ENCODE data around the gene GARIN5A. TPM values are rescaled to one million over a fixed set of nuclear protein-coding genes. Genes with fewer than 3 reads are reported as not detected.

Gene GARIN5A
- total RNA-seq, 2 experiments from 2014 or later = 0.59 to 0.63 TPM

DNA sequence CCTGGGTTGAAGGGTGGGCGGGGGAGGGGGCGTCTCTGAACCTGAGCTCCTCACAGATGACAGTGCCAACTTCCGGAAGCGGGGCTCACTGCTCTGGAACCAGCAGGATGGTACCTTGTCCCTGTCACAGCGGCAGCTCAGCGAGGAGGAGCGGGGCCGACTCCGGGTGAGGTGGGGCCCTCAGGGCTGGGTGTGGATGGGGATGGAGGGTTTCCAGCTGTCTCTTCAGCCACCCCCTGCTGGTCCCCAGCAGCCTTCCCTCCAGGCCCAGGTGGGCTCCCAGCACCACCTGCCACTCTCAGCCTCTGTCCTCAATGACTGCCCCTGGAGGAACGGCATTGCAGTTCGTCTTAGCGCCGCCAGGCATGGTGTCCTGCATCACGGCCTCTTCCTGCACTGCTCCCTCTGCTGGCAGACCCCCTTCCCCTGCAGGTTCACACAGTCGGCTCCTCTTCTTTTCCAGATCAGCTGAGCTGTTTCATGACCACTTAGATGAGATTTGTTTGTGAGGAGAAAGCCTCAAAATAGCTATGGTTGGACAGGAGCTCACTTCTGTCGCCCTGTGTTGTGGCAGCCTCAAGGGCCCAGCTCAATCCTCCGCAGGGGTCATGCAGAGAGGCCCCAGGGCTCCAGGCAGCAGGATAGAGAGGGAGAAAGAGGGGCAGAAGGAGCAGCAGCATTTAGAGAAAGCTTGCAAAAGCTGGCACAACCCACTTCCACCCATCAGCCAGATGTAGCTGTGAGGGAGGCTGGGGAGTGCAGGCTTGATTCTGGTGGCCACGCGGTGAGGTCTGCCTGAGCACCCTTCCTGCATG lies 2.5 kb upstream of the GARIN5A start:
- no peak overlapping the region for H3K4me3 ChIP-seq (ENCODE audit: low read depth, low read length, poor library complexity, severe bottlenecking)
- no peaks in the 10 kb centered on the region for H4K20me1 ChIP-seq (ENCODE audit: insufficient read depth, low read length)
- H3K36me3 ChIP-seq (ENCODE audit: insufficient read depth, low read length) = peaks cover 66% of the 10 kb centered on the region
- H3K9me3 ChIP-seq (ENCODE audit: low read length) = peaks cover 12% of the 10 kb centered on the region
- H2AFZ ChIP-seq (ENCODE audit: low read length) = no peak overlapping the region
- peaks cover 10% of the 10 kb centered on the region for H3K4me1 ChIP-seq (ENCODE audit: insufficient read depth, low read length, poor library complexity, severe bottlenecking)
- peak; percentile 23 for DNase-seq (ENCODE audit: low spot score)
- TF ChIP-seq, protein P1, sequence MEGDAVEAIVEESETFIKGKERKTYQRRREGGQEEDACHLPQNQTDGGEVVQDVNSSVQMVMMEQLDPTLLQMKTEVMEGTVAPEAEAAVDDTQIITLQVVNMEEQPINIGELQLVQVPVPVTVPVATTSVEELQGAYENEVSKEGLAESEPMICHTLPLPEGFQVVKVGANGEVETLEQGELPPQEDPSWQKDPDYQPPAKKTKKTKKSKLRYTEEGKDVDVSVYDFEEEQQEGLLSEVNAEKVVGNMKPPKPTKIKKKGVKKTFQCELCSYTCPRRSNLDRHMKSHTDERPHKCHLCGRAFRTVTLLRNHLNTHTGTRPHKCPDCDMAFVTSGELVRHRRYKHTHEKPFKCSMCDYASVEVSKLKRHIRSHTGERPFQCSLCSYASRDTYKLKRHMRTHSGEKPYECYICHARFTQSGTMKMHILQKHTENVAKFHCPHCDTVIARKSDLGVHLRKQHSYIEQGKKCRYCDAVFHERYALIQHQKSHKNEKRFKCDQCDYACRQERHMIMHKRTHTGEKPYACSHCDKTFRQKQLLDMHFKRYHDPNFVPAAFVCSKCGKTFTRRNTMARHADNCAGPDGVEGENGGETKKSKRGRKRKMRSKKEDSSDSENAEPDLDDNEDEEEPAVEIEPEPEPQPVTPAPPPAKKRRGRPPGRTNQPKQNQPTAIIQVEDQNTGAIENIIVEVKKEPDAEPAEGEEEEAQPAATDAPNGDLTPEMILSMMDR (conservative IDR thresholded peaks at IDR 0.05; ENCODE audit: low read length) = peak; percentile 74
- TF ChIP-seq EZH2phosphoT487 (IDR thresholded peaks at IDR 0.05; ENCODE audit: borderline replicate concordance, low read depth, low read length) = no peak
- H3K4me2 ChIP-seq (ENCODE audit: low read length) = no peak overlapping the region
- ChIA-PET POLR2A (no interaction called here), CTCF (ENCODE audit: unreplicated experiment) (no interaction called here)
- H3K9me2 ChIP-seq (ENCODE audit: insufficient read depth, low read length) = no peaks in the 10 kb centered on the region
- no peak overlapping the region for H3K27ac ChIP-seq (ENCODE audit: low read depth, low read length, poor library complexity, severe bottlenecking)
- no TSS peak for BruUV-seq (replicated peaks)
- peaks cover 22% of the 10 kb centered on the region for H3K79me2 ChIP-seq (ENCODE audit: insufficient read depth, low read depth, low read length)
- intact Hi-C loops (cut with micrococcal nuclease; ENCODE audit: unreplicated experiment) = no loop called here

DNA sequence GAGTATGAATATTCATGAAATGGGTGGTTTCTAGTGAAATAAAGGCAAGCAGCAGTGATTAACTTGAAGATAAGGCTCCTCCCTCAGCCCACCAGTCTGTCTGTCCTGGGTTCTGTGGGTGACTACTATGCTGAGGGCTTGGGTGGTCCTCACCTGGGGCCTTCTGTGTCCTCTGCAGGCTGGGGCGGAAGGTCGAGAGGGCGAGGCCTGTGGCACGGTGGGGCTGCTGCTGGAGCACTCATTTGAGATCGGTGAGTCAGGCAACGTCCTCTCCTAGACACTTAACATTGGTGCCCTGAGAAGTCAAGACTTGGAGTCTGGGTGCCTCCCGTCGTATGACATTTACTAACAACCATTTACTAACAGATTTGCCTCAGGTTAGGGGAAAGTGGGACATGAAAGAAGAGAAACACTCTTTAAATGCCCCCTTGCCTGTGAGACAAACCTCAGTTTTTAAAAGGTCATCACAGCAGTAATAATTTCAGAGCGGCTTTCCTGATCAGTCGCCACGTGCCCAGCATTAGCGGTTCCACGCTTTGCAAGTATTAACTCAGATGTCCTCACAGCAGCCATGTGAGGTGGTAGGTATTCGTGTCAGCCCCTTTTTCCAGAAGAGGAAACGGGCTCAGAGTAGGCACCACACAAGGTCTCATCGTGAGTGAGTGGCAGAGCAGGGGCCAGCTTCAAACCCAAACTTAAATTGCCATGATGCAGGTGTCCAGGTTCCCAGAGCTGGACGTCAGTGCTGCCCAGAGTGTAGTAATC lies 1.3 kb upstream of the GARIN5A start:
- no peak for TF ChIP-seq EZH2phosphoT487 (IDR thresholded peaks at IDR 0.05; ENCODE audit: borderline replicate concordance, low read depth, low read length)
- TF ChIP-seq, protein P1 (conservative IDR thresholded peaks at IDR 0.05; ENCODE audit: low read length) = no peak
- peaks cover 12% of the 10 kb centered on the region for H3K9me3 ChIP-seq (ENCODE audit: low read length)
- peaks cover 55% of the 10 kb centered on the region for H3K36me3 ChIP-seq (ENCODE audit: insufficient read depth, low read length)
- ChIA-PET CTCF (ENCODE audit: unreplicated experiment) (no interaction called here), POLR2A (no interaction called here)
- H2AFZ ChIP-seq (ENCODE audit: low read length) = no peak overlapping the region
- H3K9me2 ChIP-seq (ENCODE audit: insufficient read depth, low read length) = no peaks in the 10 kb centered on the region
- peaks cover 22% of the 10 kb centered on the region for H3K79me2 ChIP-seq (ENCODE audit: insufficient read depth, low read depth, low read length)
- no peak for DNase-seq (ENCODE audit: low spot score)
- H3K4me1 ChIP-seq (ENCODE audit: insufficient read depth, low read length, poor library complexity, severe bottlenecking) = peaks cover 10% of the 10 kb centered on the region
- intact Hi-C loops (cut with micrococcal nuclease; ENCODE audit: unreplicated experiment) = no loop called here
- peak overlapping the region; percentile 77 for H3K4me2 ChIP-seq (ENCODE audit: low read length)
- no TSS peak for BruUV-seq (replicated peaks)
- H3K27ac ChIP-seq (ENCODE audit: low read depth, low read length, poor library complexity, severe bottlenecking) = no peak overlapping the region
- peak overlapping the region; percentile 98 for H3K4me3 ChIP-seq (ENCODE audit: low read depth, low read length, poor library complexity, severe bottlenecking)
- H4K20me1 ChIP-seq (ENCODE audit: insufficient read depth, low read length) = no peaks in the 10 kb centered on the region

GRCh38 chr19:50476907-50477238 lies 225 bp upstream of the GARIN5A start:
- POLR2A ChIA-PET = no interaction called here
- Histone ChIP-seq H4K20me1 (ENCODE audit: insufficient read depth, low read length) (no peaks in the 10 kb centered on the region), H2AFZ (ENCODE audit: low read length) (peak overlapping the region; percentile 78; the same call in 1 of the 2 replicates)

More at GRCh38 chr19:50476907-50477238, 225 bp upstream of the GARIN5A start:
- H3K4me2 ChIP-seq (ENCODE audit: low read length) = peak overlapping the region; percentile 77
- peak overlapping the region; percentile 73 for H3K27ac ChIP-seq (ENCODE audit: low read depth, low read length, poor library complexity, severe bottlenecking)
- DNase-seq (ENCODE audit: low spot score) = no peak
- BruUV-seq (replicated peaks) = no TSS peak
- H3K36me3 ChIP-seq (ENCODE audit: insufficient read depth, low read length) = peaks cover 47% of the 10 kb centered on the region
- CTCF ChIA-PET (ENCODE audit: unreplicated experiment) = no interaction called here
- peaks cover 12% of the 10 kb centered on the region for H3K9me3 ChIP-seq (ENCODE audit: low read length)
- peak overlapping the region; percentile 98 for H3K4me3 ChIP-seq (ENCODE audit: low read depth, low read length, poor library complexity, severe bottlenecking)
- peaks cover 22% of the 10 kb centered on the region for H3K79me2 ChIP-seq (ENCODE audit: insufficient read depth, low read depth, low read length)
- TF ChIP-seq, protein P1 (conservative IDR thresholded peaks at IDR 0.05; ENCODE audit: low read length) = no peak
- no peak for TF ChIP-seq EZH2phosphoT487 (IDR thresholded peaks at IDR 0.05; ENCODE audit: borderline replicate concordance, low read depth, low read length)
- H3K4me1 ChIP-seq (ENCODE audit: insufficient read depth, low read length, poor library complexity, severe bottlenecking) = peaks cover 10% of the 10 kb centered on the region
- no peaks in the 10 kb centered on the region for H3K9me2 ChIP-seq (ENCODE audit: insufficient read depth, low read length)
- intact Hi-C loops (cut with micrococcal nuclease; ENCODE audit: unreplicated experiment) = no loop called here

Measured in OCI-LY7 (cell line).